Amniotic epithelial cell (primary cell): ENCODE data around the gene UQCR11.

Source experiments
- DNase-seq: peaks from one replicate; pipeline ENCODE4 v3.0.0-alpha.2; 2010; ENCODE audit warnings: low read depth

Gene UQCR11

GRCh38 chr19:1590641-1591397 is 14.4 kb downstream of the UQCR11 start:
- no peak for DNase-seq

DNA sequence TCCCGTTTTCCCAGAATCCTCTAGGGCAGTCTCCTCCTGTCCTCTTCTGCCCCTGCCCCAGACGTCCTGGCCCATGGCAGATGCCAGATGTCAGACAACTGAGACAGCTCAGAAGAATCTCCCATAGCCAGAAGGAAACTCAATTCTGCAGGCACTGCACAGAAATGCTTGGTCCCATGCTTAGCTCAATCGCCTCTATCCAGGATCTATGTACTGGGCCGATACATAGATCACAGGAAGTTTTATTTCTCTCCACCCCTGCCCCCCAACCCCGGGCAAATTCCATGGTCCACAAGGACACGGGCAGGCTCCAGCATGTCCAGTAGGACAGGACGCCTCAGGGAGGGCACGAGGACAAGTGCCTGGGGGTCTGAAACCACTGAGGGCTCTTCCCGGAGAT is 17.4 kb downstream of the UQCR11 start:
- no peak for DNase-seq

GRCh38 chr19:1585243-1585580 is 20.1 kb downstream of the UQCR11 start:
- no peak for DNase-seq

DNA sequence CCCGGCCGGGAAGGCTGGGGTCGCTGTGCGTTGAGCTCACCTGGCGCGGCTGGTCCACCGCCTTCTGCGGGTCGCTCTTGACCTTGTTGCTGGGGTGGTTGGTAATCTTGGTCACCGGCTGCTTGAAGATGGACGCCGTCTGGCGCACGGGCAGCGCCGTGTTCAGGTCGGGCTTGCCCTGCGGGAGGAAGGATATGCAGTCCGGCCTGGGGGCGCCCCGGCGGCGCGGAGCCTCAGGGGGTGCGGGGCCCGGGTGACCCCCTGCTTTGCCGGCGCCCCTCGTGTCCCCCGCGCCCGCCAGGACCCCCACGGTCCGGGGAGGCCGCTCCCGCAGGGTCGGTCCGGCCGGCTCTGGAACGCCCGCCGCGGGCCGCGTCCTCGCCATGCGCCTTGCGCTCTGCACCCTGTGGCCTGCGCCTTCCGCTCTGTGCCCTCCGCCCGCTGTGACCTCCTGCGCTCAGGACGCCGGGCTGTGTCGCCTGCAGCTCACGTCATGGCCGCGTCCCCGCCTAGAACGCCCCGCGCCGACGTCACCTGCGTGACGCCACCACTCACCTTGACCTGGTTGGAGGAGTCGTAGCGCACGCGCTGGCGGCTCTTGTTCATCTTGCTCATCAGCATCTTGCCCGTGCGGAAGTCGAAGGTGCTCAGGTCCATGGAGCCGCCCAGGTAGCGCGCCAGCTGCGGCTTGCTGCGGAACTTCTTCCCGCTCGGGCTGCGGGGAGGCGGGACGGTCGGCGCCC is 20.6 kb downstream of the UQCR11 start:
- DNase-seq: no peak

GRCh38 chr19:1582201-1582600 is 23.1 kb downstream of the UQCR11 start:
- DNase-seq: no peak

GRCh38 chr19:1580957-1581356 is 24.3 kb downstream of the UQCR11 start:
- DNase-seq: no peak

DNA sequence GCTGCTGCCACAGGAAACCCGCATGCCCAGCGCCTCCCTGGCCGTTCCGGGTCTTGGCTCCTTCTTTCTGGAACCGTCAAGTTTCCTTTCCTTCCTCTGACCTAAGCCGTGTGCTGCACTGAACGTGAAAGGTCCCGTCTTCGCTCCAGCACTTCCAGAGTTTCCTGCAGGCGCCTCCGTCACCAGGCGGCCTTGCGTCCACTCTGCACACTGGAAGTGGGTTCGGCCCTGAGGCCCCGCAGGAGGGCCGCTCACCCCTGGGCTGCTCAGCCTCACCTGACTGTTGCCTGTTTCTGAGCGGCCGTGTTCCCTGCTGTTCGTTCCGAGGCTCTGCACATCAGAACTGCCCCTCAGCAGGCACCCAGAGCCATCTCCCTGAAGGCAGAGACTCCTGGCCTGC is 24.9 kb downstream of the UQCR11 start:
- no peak for DNase-seq

- no peak for DNase-seq
These were observed 26.0 kb downstream of the UQCR11 start for GRCh38 chr19:1579222-1579621.

- no peak for DNase-seq
These were observed 27.2 kb downstream of the UQCR11 start for GRCh38 chr19:1577929-1578618.

DNA sequence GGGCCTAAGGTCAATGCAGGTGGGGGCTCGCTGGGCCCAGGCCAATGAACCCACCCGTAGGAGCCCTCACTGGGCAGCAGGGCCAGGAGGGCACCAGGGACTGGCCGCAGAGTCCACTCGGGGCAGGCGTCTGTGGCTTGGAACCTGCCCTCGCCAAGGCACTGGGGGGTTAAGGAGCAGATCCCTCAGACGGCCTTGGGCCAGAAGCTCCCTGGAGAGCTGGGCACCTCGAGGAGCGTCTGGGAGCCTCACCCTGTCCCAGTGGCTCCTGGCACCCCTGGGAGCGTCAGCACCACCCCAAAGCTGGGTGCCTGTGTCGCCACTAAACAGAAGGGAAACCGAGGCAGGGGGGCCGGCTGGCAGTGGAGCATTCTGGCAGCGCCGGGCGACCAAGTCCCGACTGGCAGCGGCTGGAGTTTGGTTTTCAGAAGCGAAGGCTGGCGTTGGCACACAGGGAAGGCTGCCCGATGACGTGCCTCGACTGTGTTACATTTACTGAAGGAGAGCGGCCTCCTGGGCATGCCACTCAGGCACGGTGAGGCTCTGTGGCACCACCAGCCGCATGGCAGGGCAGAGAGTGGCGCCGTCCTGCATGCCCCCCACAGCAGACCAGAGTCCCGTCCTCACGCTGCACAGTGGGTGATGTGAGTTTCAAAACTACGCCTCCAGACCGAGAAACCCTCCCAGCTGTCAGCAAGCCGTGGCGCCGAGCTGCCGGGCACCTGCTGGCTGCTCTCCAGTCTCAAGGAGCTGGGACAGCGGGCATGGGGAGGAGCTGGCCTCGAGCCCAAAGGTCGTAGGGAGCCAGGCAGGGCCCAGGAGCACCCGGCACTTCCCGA is 28.0 kb downstream of the UQCR11 start:
- DNase-seq: no peak

GRCh38 chr19:1576242-1577089 is 28.8 kb downstream of the UQCR11 start:
- no peak for DNase-seq

GRCh38 chr19:1575323-1576241 is 29.7 kb downstream of the UQCR11 start:
- DNase-seq: no peak

DNA sequence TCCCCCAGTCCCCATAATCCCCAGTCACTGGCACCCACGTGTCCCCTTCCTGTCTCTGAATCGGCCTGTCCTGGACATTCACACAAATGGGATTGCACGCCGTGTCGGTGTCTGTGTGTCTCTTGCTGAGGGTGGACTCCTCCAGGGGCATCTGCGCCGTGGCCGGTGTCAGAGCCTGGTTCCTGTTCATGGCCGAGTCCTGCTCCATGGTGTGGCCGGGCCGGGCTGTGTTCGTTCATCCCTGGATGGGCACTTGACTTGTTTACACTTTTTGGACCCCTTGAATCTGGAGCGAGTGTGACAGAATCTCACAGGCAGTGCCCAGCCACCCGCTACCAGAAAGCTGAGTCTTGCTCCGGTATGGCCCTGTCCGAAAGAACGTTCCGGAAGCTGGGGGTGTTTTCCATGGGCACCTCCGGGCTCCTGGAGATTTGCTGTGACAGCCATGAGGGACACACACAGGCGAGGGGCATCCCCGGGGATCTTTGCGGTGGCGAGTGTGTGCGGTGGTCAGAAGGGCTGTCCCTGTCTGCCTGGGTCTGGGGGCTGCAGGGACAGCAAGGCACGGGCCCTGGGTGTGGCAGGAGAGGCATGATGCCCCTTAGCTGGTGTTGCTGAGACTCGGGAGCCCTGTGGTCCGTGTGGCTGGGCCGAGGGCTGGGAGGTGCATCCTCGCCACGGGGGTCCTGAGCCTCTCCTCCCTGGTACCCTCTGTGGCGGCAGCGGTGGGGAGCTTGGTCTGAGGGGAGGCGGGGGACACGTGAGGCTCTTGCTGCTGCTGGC is 30.7 kb downstream of the UQCR11 start:
- DNase-seq: no peak

DNA sequence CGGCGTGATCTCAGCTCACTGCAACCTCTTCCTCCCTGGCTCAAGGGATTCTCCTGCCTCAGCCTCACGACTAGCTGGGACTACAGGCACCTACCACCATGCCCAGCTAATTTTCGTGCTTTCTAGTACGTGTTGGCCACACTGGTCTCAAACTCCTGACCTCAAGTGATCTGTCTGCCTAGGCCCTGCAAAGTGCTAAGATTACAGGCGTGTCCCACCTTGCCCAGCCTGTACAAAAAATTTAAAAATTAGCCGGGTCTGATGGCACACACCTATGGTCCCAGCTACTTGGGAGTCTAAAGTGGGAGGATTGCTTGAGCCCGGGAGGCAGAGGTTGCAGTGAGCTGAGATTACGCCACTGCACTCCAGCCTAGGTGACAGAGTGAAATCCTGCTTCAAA is 32.5 kb downstream of the UQCR11 start:
- DNase-seq: no peak

DNA sequence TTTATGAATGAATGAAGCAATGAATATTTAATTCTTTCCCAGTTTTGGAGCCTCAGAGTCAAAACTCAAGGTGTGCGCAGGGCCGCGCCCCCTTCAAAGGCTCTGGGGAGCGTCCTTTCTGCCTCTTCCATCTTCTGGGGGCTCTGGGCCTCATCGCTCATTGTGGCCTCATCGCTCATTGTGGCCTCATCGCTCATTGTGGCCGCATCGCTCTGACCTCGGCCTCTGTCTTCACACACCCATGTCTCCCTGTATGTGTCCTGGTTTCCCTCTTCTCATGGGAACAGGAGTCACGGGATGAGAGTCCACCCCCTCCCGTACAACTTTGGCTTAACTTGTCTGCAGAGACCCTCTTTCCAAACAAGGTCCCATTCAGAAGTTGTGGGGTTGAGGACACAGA is 33.9 kb downstream of the UQCR11 start:
- DNase-seq: no peak

- DNase-seq: no peak
These were observed 34.4 kb downstream of the UQCR11 start for GRCh38 chr19:1570836-1571235.

DNA sequence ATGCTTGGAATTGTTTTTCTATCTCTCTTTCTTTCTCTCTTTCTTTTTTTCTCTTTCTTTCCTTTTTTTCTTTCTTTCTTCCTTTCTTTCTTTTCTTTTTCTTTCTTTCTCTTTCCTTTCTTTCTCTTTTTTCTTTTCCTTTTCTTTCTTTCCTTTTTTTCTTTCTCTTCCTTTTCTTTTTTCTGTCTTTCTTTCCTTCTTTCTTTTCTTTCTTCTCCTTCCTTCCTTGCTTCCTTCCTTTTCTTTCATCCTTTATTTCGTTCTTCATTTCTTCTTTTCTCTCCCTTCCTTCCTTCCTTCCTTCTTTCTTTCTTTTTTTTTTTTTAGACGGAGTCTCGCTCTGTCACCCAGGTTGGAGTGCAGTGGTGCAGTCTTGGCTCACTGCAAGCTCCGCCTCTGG is 35.3 kb downstream of the UQCR11 start:
- DNase-seq: no peak

GRCh38 chr19:1568320-1569019 is 36.8 kb downstream of the UQCR11 start, which contains the start of gene MEX3D:
Gene MEX3D (minus strand): TSS chr19:1568325. CDS start chr19:1568058, 267 bp downstream.
- DNase-seq: peak; percentile 22

- no peak for DNase-seq
These were observed 37.4 kb downstream of the UQCR11 start for GRCh38 chr19:1567848-1568227.
